HG03442 (cell line): ENCODE results near the gene USP7.
"Not testable (repeated sequence)": the region's sequence is repeated elsewhere in the genome, so short reads cannot be mapped to it uniquely, and the experiment has no call there.

ENCODE experiments used
- ATAC-seq: cut with Tn5 transposase; IDR thresholded peaks from one replicate; pipeline ENCODE4 v1.9.1; 2021; ENCODE audit warnings: mild to moderate bottlenecking, moderate library complexity; ENCODE audit not compliant: unreplicated experiment

The USP7 gene

DNA sequence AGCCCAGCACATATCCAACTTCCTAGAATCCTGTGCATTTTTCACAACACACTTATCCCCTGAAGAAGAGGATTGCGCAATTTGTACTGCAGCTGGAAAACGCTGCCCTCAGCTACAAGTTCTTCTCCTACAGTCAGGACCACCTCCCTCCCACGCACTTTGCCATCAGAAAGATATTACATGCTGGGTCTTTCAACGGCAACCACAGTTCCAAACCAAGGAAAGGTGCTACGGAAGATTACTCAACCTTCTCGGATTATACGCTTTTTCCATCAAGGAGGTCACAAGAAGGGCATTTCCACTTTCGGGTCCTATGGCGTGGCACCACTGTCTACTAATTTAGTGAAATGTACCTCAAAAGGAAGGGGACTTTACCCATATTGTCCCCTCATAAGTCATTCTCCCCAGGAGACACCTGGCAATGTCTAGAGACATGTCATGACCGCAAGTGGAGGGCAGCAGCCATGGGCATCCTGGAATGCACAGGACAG, 35.2 kb downstream of the USP7 start:
- ATAC-seq: peak; percentile 47

- no peak for ATAC-seq
Observed at GRCh38 chr16:8926827-8927226, 36.9 kb downstream of the USP7 start.

- no peak for ATAC-seq
Observed at GRCh38 chr16:8925455-8925854, 38.3 kb downstream of the USP7 start.

DNA sequence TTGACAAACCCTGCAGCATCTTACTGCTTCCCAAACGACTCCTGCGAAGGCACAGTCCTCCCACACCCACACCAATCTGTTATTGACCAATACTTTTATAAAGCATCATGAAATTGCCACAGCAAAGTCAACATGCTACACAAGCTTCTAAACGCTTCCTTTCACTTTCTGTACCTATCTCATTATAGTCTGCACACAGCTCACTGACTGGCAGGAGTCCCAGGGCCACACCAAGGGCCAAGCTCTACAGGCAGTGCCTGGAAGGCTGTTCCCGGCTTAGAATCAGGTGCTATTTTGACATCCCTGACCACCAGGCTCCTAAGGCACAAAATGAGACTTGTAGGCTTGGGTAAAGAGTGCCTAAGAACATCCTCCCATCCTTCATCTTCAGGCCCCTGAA, 39.5 kb downstream of the USP7 start:
- no peak for ATAC-seq

GRCh38 chr16:8923199-8923598, 40.5 kb downstream of the USP7 start:
- ATAC-seq: no peak

GRCh38 chr16:8921347-8921984, 42.2 kb downstream of the USP7 start:
- ATAC-seq: no peak

DNA sequence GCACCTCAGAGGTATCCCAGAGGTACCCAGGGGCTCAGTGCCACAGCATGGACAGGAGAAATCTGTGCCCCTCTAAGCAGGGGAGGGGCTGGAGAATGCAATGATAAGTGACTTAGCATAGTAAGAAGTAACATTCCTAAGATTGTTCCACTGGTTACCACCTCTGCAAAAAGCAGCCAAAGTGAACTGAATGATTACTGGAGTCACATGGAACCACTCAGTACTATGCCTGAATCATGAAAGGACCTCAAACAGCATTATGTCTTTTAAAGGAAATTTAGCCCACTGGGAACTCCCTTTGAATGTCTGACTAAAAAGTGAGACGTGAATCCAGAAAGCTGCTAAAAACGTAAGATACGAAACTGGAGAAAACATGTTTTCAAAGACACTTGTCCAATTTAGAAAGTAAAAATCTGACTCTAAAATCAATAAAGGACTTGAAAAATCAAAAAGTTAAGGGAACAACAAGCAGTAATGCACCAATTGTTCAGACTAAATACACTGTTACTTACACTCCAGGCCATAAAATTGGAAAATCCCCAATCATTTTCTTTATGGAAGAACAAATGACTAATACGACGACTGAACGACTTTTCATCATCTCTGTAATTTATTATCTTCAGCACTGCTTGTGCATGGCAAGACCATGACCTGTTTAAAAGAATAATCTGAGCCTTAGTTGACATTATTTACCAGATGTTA, 42.9 kb downstream of the USP7 start:
- ATAC-seq: no peak

DNA sequence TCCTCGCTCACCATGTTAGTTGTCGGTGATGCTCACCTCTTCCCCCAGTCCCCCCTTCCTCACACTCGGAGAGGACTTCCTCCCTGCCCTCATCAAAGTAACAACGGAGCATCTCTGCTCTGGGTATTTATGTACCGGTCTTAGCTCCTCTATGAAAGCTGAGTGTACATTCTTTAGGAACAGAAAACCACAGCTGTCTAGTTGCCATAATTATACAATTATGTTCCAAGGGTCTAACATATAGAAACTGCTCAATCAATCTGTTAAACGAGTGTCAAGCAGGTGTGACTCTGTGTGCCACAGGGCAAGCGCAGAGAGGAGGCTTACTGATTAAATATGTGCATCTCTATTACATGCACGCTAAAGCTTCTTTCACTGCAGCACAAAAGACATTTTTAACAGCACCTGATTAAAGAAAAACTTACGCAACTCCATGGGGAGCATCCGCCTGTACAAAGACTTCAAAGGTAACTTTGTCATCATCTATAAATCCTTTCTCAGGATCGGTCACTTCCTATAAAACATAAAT, 43.7 kb downstream of the USP7 start:
- ATAC-seq: no peak

DNA sequence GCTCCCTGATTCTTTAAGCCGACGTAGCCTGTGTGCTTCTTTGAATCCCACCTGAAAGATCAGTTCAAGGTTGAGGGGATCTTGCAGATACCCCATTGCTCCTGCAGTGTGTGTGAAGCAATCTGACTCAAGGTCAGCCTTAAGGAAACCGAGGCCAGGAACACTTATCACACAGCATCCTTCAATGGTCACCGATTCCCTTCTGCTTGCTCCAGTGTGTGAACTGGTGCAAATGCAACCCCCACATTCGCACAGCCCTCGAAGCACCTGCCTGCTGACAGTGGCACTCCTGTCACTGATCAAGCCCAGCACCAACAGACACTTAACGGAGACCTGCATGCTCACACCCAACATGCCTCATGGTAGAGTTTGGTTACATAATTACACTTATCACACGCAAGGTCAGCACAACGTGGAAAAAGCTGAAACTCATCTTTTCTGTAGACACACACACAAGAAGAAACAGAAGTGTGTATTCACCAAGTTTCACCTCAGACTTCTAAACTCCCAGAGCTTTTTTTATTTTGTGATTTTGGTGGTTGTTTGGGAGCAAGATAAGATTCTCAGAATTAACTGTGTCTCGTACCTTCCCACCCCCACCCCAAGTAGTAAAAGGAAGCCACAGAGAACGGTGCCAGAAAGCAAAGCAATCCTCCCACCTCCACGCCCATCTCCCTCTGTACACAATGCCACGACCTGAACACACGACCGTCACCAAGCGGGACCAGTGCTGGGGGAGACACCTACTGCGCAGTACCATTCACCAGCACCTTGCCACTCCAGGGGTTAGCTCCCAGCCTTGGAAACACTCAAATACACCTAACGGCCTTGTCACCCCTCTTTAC, 44.4 kb downstream of the USP7 start:
- ATAC-seq: no peak

- ATAC-seq: not testable (repeated sequence)
Observed at GRCh38 chr16:8917336-8917735, 46.4 kb downstream of the USP7 start.

- ATAC-seq: no peak
Observed at GRCh38 chr16:8916541-8917225, 47.0 kb downstream of the USP7 start.

DNA sequence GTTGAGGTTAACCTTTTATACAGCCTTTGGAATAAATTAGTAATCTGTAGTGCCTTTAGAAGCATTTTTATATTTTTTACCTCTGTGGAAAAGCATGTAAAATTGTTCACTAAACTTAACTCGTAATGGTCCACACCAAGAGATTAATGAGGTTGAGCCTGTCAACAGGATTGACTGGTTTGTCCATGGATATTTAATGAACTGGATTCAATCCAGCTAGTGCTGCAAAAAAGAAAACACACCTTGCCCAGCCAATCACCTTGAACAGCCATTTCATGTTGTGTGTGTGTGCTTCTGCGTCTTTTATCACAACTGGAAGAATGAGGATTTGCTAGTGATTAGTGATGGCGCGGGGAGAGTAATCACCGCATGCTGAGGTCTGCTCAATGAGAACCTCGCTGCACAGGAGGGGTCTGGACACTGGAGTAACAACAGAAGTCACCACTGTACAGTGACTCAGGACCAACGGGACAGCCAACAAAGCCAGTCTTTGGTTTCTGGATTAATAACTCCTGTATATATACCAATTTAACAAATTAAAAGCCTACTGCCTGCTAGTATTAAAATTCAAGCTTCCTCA, 47.9 kb downstream of the USP7 start:
- no peak for ATAC-seq

- no peak for ATAC-seq
Observed at GRCh38 chr16:8914098-8914497, 49.6 kb downstream of the USP7 start.

DNA sequence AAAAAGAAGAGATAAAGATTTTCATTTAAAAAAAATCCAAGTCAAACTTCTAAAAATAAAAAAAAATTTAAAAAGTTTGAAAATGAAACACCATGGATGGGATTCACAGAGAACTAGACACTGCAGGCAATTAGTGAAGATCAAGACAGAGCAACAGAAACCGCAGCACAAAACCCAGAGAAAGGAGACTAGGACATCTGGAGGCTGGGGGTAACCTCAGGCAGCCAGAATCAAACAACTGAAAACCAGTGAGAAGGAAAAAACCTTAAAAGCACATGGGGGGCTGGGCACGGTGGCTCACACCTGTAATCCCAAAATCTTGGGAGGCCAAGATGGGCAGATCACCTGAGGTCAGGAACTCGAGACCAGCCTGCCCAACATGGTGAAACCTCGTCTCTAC, 50.9 kb downstream of the USP7 start:
- ATAC-seq: no peak

DNA sequence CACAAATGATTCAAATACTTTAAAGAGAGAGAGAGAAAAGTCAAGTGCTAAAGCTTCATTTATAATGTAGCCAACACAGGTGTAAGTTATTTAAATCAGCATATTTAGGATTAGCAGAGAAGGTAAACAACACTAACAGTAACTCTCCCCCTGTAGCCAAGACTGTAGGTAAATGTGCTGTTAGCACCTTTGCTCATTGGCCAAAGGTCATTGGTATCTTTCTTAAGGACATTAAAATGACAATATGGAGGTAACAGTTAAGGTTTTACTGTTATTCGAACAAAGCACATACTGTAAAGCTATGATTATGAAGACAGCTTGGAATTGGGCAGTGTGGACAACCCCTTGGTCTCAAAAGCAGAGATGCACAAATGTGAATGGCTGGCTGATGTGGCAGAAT, 52.9 kb downstream of the USP7 start:
- ATAC-seq: no peak

DNA sequence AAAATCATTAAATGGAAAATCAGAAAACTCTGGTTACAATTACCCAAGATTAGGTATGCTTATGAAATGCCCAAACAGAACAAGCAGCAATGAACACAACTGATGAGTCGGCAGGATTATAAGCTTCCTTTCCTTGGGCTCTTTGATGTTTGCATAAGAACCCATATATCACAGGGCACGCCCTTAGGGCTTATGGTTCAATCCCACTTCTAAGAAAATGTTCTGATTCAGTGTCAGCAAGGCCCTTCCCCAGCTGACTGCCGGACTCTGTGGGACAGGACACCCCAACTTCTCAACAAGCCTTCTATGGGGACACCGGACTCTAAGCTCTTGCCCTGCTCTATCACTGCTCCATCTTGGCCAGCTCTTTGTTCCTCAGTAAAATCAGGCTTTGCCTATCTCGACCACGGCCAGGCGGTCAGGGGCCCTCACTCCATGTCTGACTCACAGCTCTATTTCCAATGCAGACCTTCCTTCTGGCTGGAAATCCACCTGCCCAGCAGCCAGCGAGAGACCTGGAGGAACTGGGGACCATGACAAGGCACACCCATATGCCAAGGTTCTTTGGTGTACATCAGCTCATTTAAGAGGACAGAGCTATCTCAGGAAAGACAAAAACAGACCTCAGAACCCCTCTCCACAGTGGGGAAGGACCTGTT, 54.8 kb downstream of the USP7 start:
- ATAC-seq: no peak

GRCh38 chr16:8907096-8907495, 56.6 kb downstream of the USP7 start:
- ATAC-seq: no peak

- ATAC-seq: no peak
Observed at GRCh38 chr16:8905795-8906591, 57.7 kb downstream of the USP7 start.

DNA sequence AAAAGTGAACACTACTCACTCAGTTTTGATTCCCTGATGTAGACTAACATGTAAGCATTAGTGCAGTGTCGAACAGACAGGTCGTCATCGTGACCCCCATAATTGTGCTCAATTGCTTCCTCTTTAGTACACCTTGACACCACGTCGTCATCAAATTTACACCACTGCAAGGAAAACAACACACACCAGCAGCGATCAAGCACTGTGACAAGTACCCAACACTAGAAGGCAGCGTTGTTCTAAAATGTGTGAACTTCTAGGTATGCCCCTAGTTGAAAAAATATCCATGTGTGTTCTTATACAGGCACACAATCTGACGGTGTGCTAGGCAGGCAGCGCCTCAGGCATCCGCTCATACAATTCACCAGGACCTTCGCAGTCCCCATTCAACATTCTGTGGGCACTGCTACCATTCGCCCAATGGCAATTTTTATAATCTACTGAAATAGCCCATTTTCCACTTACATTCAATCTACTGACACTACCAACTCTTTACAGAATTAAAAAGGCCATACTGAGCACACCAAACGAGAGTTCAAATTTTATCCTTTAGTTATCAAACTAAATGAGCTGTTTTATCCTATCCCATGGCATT, 58.4 kb downstream of the USP7 start:
- ATAC-seq: no peak
